ENCODE data around the gene UTP20.
"Not testable (repeated sequence)": the region's sequence is repeated elsewhere in the genome, so short reads cannot be mapped to it uniquely, and the experiment has no call there.

GRCh38 chr12:101391181-101391580 is 111.3 kb downstream of the UTP20 start:
- not testable (repeated sequence) for TF ChIP-seq CTCF (IDR thresholded peaks at IDR 0.05); EZH2 (IDR thresholded peaks at IDR 0.05; ENCODE audit: borderline replicate concordance, insufficient read depth, low read depth, low read length, poor library complexity, severe bottlenecking)
